GM18507 (cell line): ENCODE measurements around the gene KIF3C.

ENCODE experiments used
- DNase-seq: peaks from one replicate; pipeline ENCODE4 v3.0.0; 2011; ENCODE audit warnings: low read depth; ENCODE audit not compliant: insufficient read length; ENCODE audit errors: extremely low spot score
- FAIRE-seq: peaks from 2 replicates; lab custom pipeline; 2011; peaks lifted over from hg19 to GRCh38; lab: Jason Lieb, UNC

Gene KIF3C

DNA sequence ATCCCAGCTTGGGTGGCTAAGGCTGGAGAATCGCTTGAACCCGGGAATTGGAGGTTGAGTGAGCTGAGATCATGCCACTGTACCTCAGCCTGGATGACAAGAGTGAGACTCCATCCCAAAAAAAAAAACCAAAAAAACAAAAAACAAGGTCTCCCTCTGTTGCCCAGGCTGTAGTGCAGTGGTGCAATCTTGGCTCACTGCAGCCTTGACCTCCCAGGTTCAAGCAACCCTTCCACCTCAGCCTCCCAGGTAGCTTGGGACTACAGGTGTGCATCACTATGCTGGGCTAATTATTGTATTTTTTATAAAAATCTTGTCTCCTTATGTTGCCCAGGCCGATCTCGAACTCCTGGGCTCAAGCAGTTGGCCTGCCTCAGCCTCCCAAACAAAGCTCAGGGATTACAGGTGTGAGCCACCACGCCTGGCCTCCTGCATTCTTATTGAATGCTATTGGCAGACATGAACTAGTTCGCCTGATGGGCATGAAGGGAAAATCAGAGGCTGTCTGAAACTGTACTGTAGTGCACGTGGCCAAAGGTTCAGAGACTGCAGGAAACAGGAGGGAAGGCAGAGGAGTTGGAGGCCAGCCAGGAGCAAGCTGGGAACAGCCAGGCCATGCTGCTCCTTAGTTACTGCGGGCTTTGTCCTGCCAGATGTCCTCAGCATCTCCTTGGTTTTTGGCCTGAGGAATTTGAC is 88.0 kb downstream of the KIF3C start:
- no peak for DNase-seq
- FAIRE-seq, result no peak

GRCh38 chr2:25891672-25892071 is 90.6 kb downstream of the KIF3C start:
- FAIRE-seq (no peak), DNase-seq (no peak)

DNA sequence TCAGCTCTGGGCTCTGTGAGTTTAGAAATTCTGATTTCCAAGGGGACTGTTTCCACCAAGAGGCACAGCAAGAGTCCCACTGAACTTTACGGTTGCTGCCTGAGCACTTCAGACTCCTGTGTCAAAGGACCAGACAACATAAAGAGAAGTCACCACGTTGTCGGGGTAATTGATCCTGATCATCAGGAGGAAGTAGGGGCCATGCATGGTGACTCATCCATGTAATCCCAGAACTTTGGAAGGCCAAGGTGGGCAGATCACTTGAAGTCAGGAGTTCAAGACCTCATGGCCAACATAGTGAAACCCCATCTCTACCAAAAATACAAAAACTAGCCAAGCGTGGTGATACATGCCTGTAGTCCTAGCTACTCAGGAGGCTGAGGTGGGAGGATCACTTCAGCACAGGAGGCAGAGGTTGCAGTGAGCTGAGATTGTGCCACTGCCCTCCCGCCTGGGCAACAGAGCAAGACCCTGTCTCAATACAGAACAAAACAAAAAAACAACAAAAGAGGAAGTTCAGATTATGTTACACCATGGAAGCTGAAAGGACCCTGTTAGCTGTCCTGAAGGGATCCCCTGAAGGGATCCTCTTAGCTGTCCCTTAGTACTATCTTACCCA is 94.6 kb downstream of the KIF3C start:
- DNase-seq (no peak), FAIRE-seq (no peak)

DNA sequence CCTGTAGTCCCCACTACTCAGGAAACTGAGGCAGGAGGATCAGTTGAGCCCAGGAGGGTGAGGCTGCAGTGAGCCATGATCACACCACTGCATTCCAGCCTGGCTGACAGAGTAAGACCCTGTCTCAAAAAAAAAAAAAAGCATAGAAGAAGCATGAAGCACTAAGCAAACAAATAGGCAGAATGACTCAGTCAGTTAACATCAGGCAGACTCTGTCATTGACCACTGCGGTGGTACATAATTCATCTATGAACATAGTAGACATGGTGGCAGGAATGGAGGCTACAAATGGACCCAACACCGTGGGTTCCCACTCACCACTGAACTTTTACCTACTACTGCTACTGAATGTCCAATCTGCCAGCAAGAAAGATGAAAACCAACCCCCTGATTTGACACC is 96.4 kb downstream of the KIF3C start:
- no peak for DNase-seq
- no peak for FAIRE-seq

DNA sequence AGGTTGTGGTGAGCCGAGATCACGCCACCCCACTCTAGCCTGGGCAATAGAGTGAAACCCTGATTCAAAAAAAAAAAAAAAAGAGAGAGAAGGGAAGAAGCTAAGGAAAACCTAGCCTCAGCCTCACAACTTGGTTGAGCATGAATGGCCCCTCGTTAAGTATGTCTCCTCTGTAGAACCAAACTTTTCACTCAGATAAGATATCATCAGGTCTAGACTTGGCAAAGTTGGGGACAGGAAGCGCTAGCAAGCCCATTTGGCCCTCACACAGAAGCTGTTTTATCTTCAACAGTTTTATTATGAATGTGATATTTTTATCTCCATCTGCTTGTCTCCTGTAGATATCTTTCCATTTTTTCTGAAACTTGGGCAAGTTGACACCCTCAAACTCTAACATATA is 100.5 kb downstream of the KIF3C start:
- FAIRE-seq, result no peak
- DNase-seq, result no peak

DNA sequence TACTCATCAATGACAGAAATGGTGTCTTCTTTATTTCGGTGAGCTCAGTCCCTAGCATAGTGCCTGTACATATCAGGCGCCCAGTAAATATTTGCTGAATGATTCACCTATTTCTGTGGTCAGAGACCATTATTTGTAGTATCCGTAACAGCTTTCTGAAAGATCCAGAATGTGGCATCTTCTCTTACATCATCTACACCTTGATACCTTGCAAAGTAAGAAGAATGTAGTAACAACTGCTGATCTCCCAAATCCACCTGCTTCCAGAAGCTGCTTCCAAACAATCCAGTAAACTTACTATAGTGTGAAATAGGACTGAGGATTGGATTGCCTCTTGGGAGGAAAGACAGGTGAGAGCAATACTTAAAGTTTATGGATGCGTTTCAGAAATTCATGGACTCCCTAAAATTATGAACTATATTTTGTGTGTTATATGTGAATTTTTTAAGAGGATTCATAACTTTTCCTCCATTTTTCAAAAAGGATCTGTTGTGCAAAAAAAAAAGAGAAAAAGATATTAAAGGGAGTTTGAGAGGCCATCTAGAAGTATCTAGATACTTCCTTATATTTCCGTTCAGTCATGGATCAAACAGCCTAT is 103.1 kb downstream of the KIF3C start:
- no peak for DNase-seq
- FAIRE-seq, result peak; percentile 9

GRCh38 chr2:25878361-25879132 is 103.8 kb downstream of the KIF3C start, which contains the start of gene ASXL2:
TSS of gene ASXL2 (minus strand) at chr2:25878487. CDS start at chr2:25878222, 265 bp downstream.
- FAIRE-seq (peak; percentile 94), DNase-seq (peak; percentile 92)

- DNase-seq, result peak; percentile 23
- FAIRE-seq, result peak; percentile 81
These were observed 104.6 kb downstream of the KIF3C start for GRCh38 chr2:25877431-25878360.
